H9 (cell line): ENCODE results near the gene PDZD2. TPM values are rescaled to one million over a fixed set of nuclear protein-coding genes. Genes with fewer than 3 reads are reported as not detected.

ENCODE experiments used
- DNase-seq: peaks from one replicate; pipeline ENCODE4 v3.0.0-alpha.2; 2017
- H2AFZ ChIP-seq: one replicate; pipeline ENCODE4 v1.6.1; 2013; ENCODE audit warnings: mild to moderate bottlenecking, low read length, control low read depth, moderate library complexity
- H2AK5ac ChIP-seq: 2 replicates; pipeline ENCODE4 v1.6.1; 2013; ENCODE audit warnings: low read length, control low read depth, mixed read lengths; ENCODE audit not compliant: insufficient read length
- H2BK120ac ChIP-seq: one replicate; pipeline ENCODE4 v1.6.1; 2013; ENCODE audit warnings: low read depth, mild to moderate bottlenecking, low read length, control low read depth, inconsistent platforms; ENCODE audit not compliant: poor library complexity, severe bottlenecking
- H2BK12ac ChIP-seq: 2 replicates; pipeline ENCODE4 v1.6.1; 2013; ENCODE audit warnings: low read length, control low read depth, mixed read lengths, low read depth; ENCODE audit not compliant: insufficient read length
- H2BK15ac ChIP-seq: 2 replicates; pipeline ENCODE4 v1.6.1; 2013; ENCODE audit warnings: low read depth, low read length, control low read depth
- H2BK20ac ChIP-seq: one replicate; pipeline ENCODE4 v1.6.1; 2013; ENCODE audit warnings: low read depth, mild to moderate bottlenecking, low read length, control low read depth, inconsistent platforms; ENCODE audit not compliant: poor library complexity, severe bottlenecking
- H2BK5ac ChIP-seq: 2 replicates; pipeline ENCODE4 v1.6.1; 2013; ENCODE audit warnings: low read length, control low read depth, mixed read lengths; ENCODE audit not compliant: insufficient read length
- H3K14ac ChIP-seq: 2 replicates; pipeline ENCODE4 v1.6.1; 2013; ENCODE audit warnings: low read length, control low read depth; ENCODE audit not compliant: insufficient read depth
- H3K18ac ChIP-seq: 2 replicates; pipeline ENCODE4 v1.6.1; 2013; ENCODE audit warnings: low read depth, mild to moderate bottlenecking, mixed read lengths, low read length, control low read depth; ENCODE audit not compliant: insufficient read length
- H3K23ac ChIP-seq: 2 replicates; pipeline ENCODE4 v1.6.1; 2013; ENCODE audit warnings: low read length, control low read depth, mixed read lengths, low read depth; ENCODE audit not compliant: insufficient read length
- H3K23me2 ChIP-seq: 2 replicates; pipeline ENCODE4 v1.6.1; 2013; ENCODE audit warnings: low read depth, mild to moderate bottlenecking, mixed read lengths, low read length, control low read depth; ENCODE audit not compliant: insufficient read length, poor library complexity, severe bottlenecking
- H3K27ac ChIP-seq: 2 replicates; pipeline ENCODE4 v1.5.1; 2013; ENCODE audit warnings: low read length, control low read depth, mixed read lengths, low read depth; ENCODE audit not compliant: insufficient read length
- H3K27me3 ChIP-seq: 2 replicates; pipeline ENCODE4 v1.6.1; 2013; ENCODE audit warnings: low read length, control low read depth, inconsistent platforms; ENCODE audit not compliant: insufficient read depth
- H3K4ac ChIP-seq: 2 replicates; pipeline ENCODE4 v1.6.1; 2013; ENCODE audit warnings: low read depth, mild to moderate bottlenecking, control low read depth, inconsistent platforms, low read length, moderate library complexity
- H3K4me1 ChIP-seq: 2 replicates; pipeline ENCODE4 v1.6.1; 2013; ENCODE audit warnings: low read length, control low read depth, inconsistent platforms; ENCODE audit not compliant: insufficient read depth
- H3K4me2 ChIP-seq: 2 replicates; pipeline ENCODE4 v1.6.1; 2013; ENCODE audit warnings: low read length, control low read depth, mixed read lengths; ENCODE audit not compliant: insufficient read length, insufficient read depth
- H3K56ac ChIP-seq: 2 replicates; pipeline ENCODE4 v1.6.1; 2013; ENCODE audit warnings: low read depth, mild to moderate bottlenecking, mixed read lengths, low read length, control low read depth; ENCODE audit not compliant: insufficient read length
- H3K79me1 ChIP-seq: 2 replicates; pipeline ENCODE4 v1.6.1; 2013; ENCODE audit warnings: low read depth, mild to moderate bottlenecking, moderate library complexity, low read length, control low read depth, inconsistent platforms; ENCODE audit not compliant: insufficient read depth, poor library complexity, severe bottlenecking
- H3K79me2 ChIP-seq: 2 replicates; pipeline ENCODE4 v1.6.1; 2013; ENCODE audit warnings: low read length, control low read depth, inconsistent platforms; ENCODE audit not compliant: insufficient read depth
- H3K9ac ChIP-seq: 2 replicates; pipeline ENCODE4 v1.6.1; 2013; ENCODE audit warnings: low read length, control low read depth, mixed read lengths; ENCODE audit not compliant: insufficient read length; ENCODE audit errors: extremely low read depth
- H3K9me3 ChIP-seq: one replicate; pipeline ENCODE4 v1.6.1; 2013; ENCODE audit warnings: low read depth, low read length, inconsistent platforms; ENCODE audit not compliant: control insufficient read depth
- H3T11ph ChIP-seq: one replicate; pipeline ENCODE4 v1.6.1; 2013; ENCODE audit warnings: mild to moderate bottlenecking, low read length, control low read depth, inconsistent platforms
- H4K20me1 ChIP-seq: one replicate; pipeline ENCODE4 v1.6.1; 2013; ENCODE audit not compliant: control insufficient read depth, insufficient read length, insufficient read depth
- H4K5ac ChIP-seq: 2 replicates; pipeline ENCODE4 v1.6.1; 2013; ENCODE audit warnings: low read depth, mild to moderate bottlenecking, mixed read lengths, low read length, control low read depth; ENCODE audit not compliant: insufficient read length
- H4K8ac ChIP-seq: replicated peaks from 2 replicates; pipeline ENCODE4 v1.6.1; 2013; ENCODE audit warnings: low read length, control low read depth, mixed read lengths, low read depth; ENCODE audit not compliant: insufficient read length
- H4K91ac ChIP-seq: 2 replicates; pipeline ENCODE4 v1.6.1; 2013; ENCODE audit warnings: low read depth, mild to moderate bottlenecking, moderate library complexity, mixed read lengths, low read length, control low read depth; ENCODE audit not compliant: insufficient read length
- H3K27ac Mint-ChIP-seq, 3 experiments: 2 replicates in 2 of 3; 3 replicates in 1 of 3; pipeline ENCODE4 v1.8.0; 2020 to 2021; ENCODE audit warnings: mixed read lengths in 3 of 3, mild to moderate bottlenecking in 1 of 3, moderate library complexity in 1 of 3
- H3K27me3 Mint-ChIP-seq: 2 replicates; pipeline ENCODE4 v1.8.0; 2021; ENCODE audit warnings: low read depth, mild to moderate bottlenecking, moderate library complexity, mixed read lengths
- H3K36me3 Mint-ChIP-seq, 3 experiments: 2 replicates in 2 of 3; 3 replicates in 1 of 3; pipeline ENCODE4 v1.8.0; 2020 to 2021; ENCODE audit warnings: low read depth in 3 of 3, mixed read lengths in 3 of 3; ENCODE audit not compliant: insufficient read depth in 1 of 3
- H3K4me1 Mint-ChIP-seq, 2 experiments: 2 replicates each; pipeline ENCODE4 v1.8.0; 2020; ENCODE audit warnings: mixed read lengths in 2 of 2
- H3K4me3 Mint-ChIP-seq, 2 experiments: 2 replicates in 1 of 2; 3 replicates in 1 of 2; pipeline ENCODE4 v1.8.0; 2020 to 2021; ENCODE audit warnings: mild to moderate bottlenecking in 2 of 2, mixed read lengths in 2 of 2, moderate library complexity in 1 of 2
- H3K9me3 Mint-ChIP-seq, 2 experiments: 2 replicates in 1 of 2; 3 replicates in 1 of 2; pipeline ENCODE4 v1.8.0; 2020; ENCODE audit warnings: mild to moderate bottlenecking in 2 of 2, mixed read lengths in 2 of 2, moderate library complexity in 1 of 2
- CTCF ChIP-seq: fragments of 200-600 bp; sonication (generic); conservative IDR thresholded peaks from 3 replicates; pipeline ENCODE4 v1.8.0; 2021; ENCODE audit warnings: antibody characterized with exemption, mild to moderate bottlenecking
- WGBS: extraction: QIAGEN DNeasy Blood & Tissue Kit; methylation state at CpG from one replicate; pipeline ENCODE4 v1.1.7; 2013; ENCODE audit warnings: missing lambda C conversion rate, low lambda C conversion rate, mixed read lengths; ENCODE audit not compliant: insufficient read length; ENCODE audit errors: extremely low coverage; 5-methylcytosine and 5-hydroxymethylcytosine counted together
- total RNA-seq: library from RNA; stranded (reverse); gene quantifications from 2 replicates; pipeline ENCODE4 v1.2.1, GENCODE V29; 2021

The PDZD2 gene
- total RNA-seq, 1 experiment from 2014 or later, result 9.9 TPM

- no peak for DNase-seq
- Mint-ChIP-seq H3K4me1 (no peaks in the 10 kb centered on the region), H3K9me3 (no peaks in the 10 kb centered on the region), H3K36me3 (peaks cover 8 to 30% (median 15%) of the 10 kb centered on the region in 3 experiments; a peak in 6 of 7 replicates), H3K4me3 (no peak overlapping the region), H3K27ac (peak overlapping the region in 1 of 3 experiments; percentile 91; a peak in 2 of 7 replicates), H3K27me3 (no peaks in the 10 kb centered on the region)
- no peaks in the 10 kb centered on the region for H3K23me2 ChIP-seq
- H4K20me1 ChIP-seq, result no peaks in the 10 kb centered on the region
- TF ChIP-seq CTCF, result peak; percentile 51
- H3K18ac ChIP-seq, result no peak overlapping the region
- no peak overlapping the region for H3K23ac ChIP-seq
- H3T11ph ChIP-seq, result no peak overlapping the region
- H2AFZ ChIP-seq, result no peak overlapping the region
- no peaks in the 10 kb centered on the region for H3K9me3 ChIP-seq
- no peak overlapping the region for H2BK120ac ChIP-seq
- H3K79me1 ChIP-seq, result no peaks in the 10 kb centered on the region
- H4K5ac ChIP-seq, result no peak overlapping the region
- no peaks in the 10 kb centered on the region for H3K79me2 ChIP-seq
- H2BK5ac ChIP-seq, result no peak overlapping the region
- no peak overlapping the region for H3K9ac ChIP-seq
- no peaks in the 10 kb centered on the region for H3K27me3 ChIP-seq
- no peak overlapping the region for H3K56ac ChIP-seq
- no peak overlapping the region for H2AK5ac ChIP-seq
- H2BK15ac ChIP-seq, result no peak overlapping the region
- H3K14ac ChIP-seq, result no peak overlapping the region
- no peak overlapping the region for H4K8ac ChIP-seq
- H3K4me2 ChIP-seq, result no peak overlapping the region
- H2BK12ac ChIP-seq, result no peak overlapping the region
- H3K4me1 ChIP-seq, result no peaks in the 10 kb centered on the region
- no peak overlapping the region for H4K91ac ChIP-seq
- no peak overlapping the region for H2BK20ac ChIP-seq
- no peak overlapping the region for H3K27ac ChIP-seq
- no peak overlapping the region for H3K4ac ChIP-seq
- no CpG with 5 or more reads among the region's 12 CpGs for WGBS
These were observed 418.5 kb downstream of the PDZD2 start for GRCh38 chr5:32057187-32058096.
